Aorta (tissue), 5 donors: ENCODE data around the gene MARCHF6. TPM values are rescaled to one million over a fixed set of nuclear protein-coding genes. Genes with fewer than 3 reads are reported as not detected.
"Not testable (repeated sequence)": the region's sequence is repeated elsewhere in the genome, so short reads cannot be mapped to it uniquely, and the experiment has no call there.

ENCODE experiments used
- ATAC-seq: fragments of 200-7000 bp; cut with Tn5 transposase; one replicate; pipeline ENCODE4 v1.9.1; 2022; ENCODE audit warnings: moderate library complexity; ENCODE audit not compliant: low FRiP score
- DNase-seq, 2 donors: peaks; one replicate each; pipeline ENCODE4 v3.0.0-alpha.2; 2020
- H3K27ac ChIP-seq, 2 donors: one replicate each; pipeline ENCODE4 v1.5.1; 2013; ENCODE audit warnings: low read length in 2 of 2, mild to moderate bottlenecking in 2 of 2, moderate library complexity in 2 of 2, control low read depth in 1 of 2, inconsistent platforms in 1 of 2, low read depth in 1 of 2
- H3K27me3 ChIP-seq, 2 donors: one replicate each; pipeline ENCODE4 v1.6.1; 2013; ENCODE audit warnings: control low read depth in 1 of 2, low read length in 1 of 2, mild to moderate bottlenecking in 1 of 2, moderate library complexity in 1 of 2; ENCODE audit not compliant: insufficient read depth in 2 of 2, control insufficient read depth in 1 of 2
- H3K36me3 ChIP-seq, 2 donors: one replicate each; pipeline ENCODE4 v1.6.1; 2013; ENCODE audit warnings: control low read depth in 1 of 2, low read length in 1 of 2, mild to moderate bottlenecking in 1 of 2; ENCODE audit not compliant: insufficient read depth in 2 of 2, control insufficient read depth in 1 of 2
- H3K4me1 ChIP-seq, 2 donors: one replicate each; pipeline ENCODE4 v1.6.1; 2013; ENCODE audit warnings: low read length in 2 of 2, control low read depth in 1 of 2, mild to moderate bottlenecking in 1 of 2, moderate library complexity in 1 of 2; ENCODE audit not compliant: insufficient read depth in 2 of 2, control insufficient read depth in 1 of 2
- H3K4me3 ChIP-seq, 2 donors: one replicate each; pipeline ENCODE4 v1.5.1; 2013; ENCODE audit warnings: low read length in 2 of 2, control low read depth in 1 of 2, mild to moderate bottlenecking in 1 of 2
- H3K9me3 ChIP-seq: one replicate; pipeline ENCODE4 v1.6.1; 2013; ENCODE audit warnings: mild to moderate bottlenecking, low read length; ENCODE audit not compliant: control insufficient read depth
- WGBS, 2 donors: extraction: QIAGEN DNeasy Blood & Tissue Kit; methylation state at CpG; one replicate each; pipeline ENCODE4 v1.1.7; 2013; 5-methylcytosine and 5-hydroxymethylcytosine counted together
- intact Hi-C, 2 donors: fragments of 100-400 bp; cut with DNase I; formaldehyde crosslinking; loops; one replicate each; pipeline versions ENCODE4 v1.14.2 to v1.15.0; 2022
- polyA plus RNA-seq, 2 donors: library from polyadenylated mRNA; stranded (reverse); fragments of 200-250 nt; gene quantifications; one replicate each; pipeline ENCODE4 v1.2.3, GENCODE V29; 2013
- total RNA-seq, 2 donors: library from RNA; stranded (reverse); fragmentation: NEBNext Ultra II Directional; extraction: Animal tissue kit (Norgen Biotek cat#: 25700); gene quantifications; one replicate each; pipeline ENCODE4 v1.2.1, GENCODE V29; 2021
- donor health status: healthy with polysubstance abuse.
- donor health status: Bipolar disorder and iron deficiency.
- donor health status: DM: no; HTN: no; CAD: no.
- donor health status: DM: no; HTN: no; CAD: no.
- donor health status: DM: yes; HTN: yes; CAD: no.

MARCHF6 gene
- total and polyA plus RNA-seq, 4 donors, result 27.7 to 153 (median 111) TPM

GRCh38 chr5:10370931-10371330 is 17.4 kb downstream of the MARCHF6 start:
- H3K27me3 ChIP-seq, result no peaks in the 10 kb centered on the region
- H3K4me1 ChIP-seq, result peaks cover 10 to 16% of the 10 kb centered on the region in 2 donors
- 88 to 92% methylated on average over 2 of the region's 2 CpGs for WGBS, 2 donors
- H3K4me3 ChIP-seq, result no peak overlapping the region
- DNase-seq (no peak), ATAC-seq (no peak)
- intact Hi-C loops, result no loop called here
- no peak overlapping the region for H3K27ac ChIP-seq
- no peaks in the 10 kb centered on the region for H3K36me3 ChIP-seq
- H3K9me3 ChIP-seq, result no peaks in the 10 kb centered on the region

- H3K36me3 ChIP-seq, H3K27ac ChIP-seq, H3K27me3 ChIP-seq, DNase-seq, H3K9me3 ChIP-seq, H3K4me3 ChIP-seq, ATAC-seq, intact Hi-C loops: not testable (repeated sequence)
- H3K4me1 ChIP-seq, result peaks cover 9 to 16% of the 10 kb centered on the region in 2 donors
- WGBS, 2 donors, result 58 to 61% methylated on average over 2 of the region's 2 CpGs
Measured at GRCh38 chr5:10371369-10371768, 17.9 kb downstream of the MARCHF6 start.

- DNase-seq, result no peak
- intact Hi-C loops, result no loop called here
- peaks cover 9 to 11% of the 10 kb centered on the region in 2 donors for H3K4me1 ChIP-seq
- ATAC-seq, result no peak
- WGBS, 2 donors, result 92 to 95% methylated on average over 8 of the region's 8 CpGs
- H3K4me3 ChIP-seq, result no peak overlapping the region
- no peaks in the 10 kb centered on the region for H3K27me3 ChIP-seq
- H3K27ac ChIP-seq, result peak overlapping the region in 1 of 2 donors; percentile 45
- no peaks in the 10 kb centered on the region for H3K9me3 ChIP-seq
- H3K36me3 ChIP-seq, result no peaks in the 10 kb centered on the region
Measured at GRCh38 chr5:10372726-10373709, 19.5 kb downstream of the MARCHF6 start.

- DNase-seq (no peak), ATAC-seq (no peak)
- H3K9me3 ChIP-seq, result no peaks in the 10 kb centered on the region
- WGBS, 2 donors, result 16 to 22% methylated on average over 11 of the region's 11 CpGs
- H3K36me3 ChIP-seq, result no peaks in the 10 kb centered on the region
- H3K27ac ChIP-seq, result no peak overlapping the region
- intact Hi-C loops, result no loop called here
- H3K27me3 ChIP-seq, result no peaks in the 10 kb centered on the region
- peaks cover 4 to 11% of the 10 kb centered on the region in 2 donors for H3K4me1 ChIP-seq
- no peak overlapping the region for H3K4me3 ChIP-seq
Measured at GRCh38 chr5:10374046-10375022, 20.8 kb downstream of the MARCHF6 start.

- H3K27ac ChIP-seq, result not testable (repeated sequence)
- H3K4me1 ChIP-seq, result peaks cover 4 to 11% of the 10 kb centered on the region in 2 donors
- WGBS, 2 donors, result 97 to 98% methylated on average over 13 to 29 of the region's 29 CpGs
Measured at GRCh38 chr5:10375146-10375545, 21.7 kb downstream of the MARCHF6 start.

GRCh38 chr5:10376544-10376943 is 23.0 kb downstream of the MARCHF6 start:
- H3K9me3 ChIP-seq, result no peaks in the 10 kb centered on the region
- H3K36me3 ChIP-seq, result no peaks in the 10 kb centered on the region
- no peak overlapping the region for H3K27ac ChIP-seq
- DNase-seq (no peak), ATAC-seq (no peak)
- H3K27me3 ChIP-seq, result no peaks in the 10 kb centered on the region
- 84 to 85% methylated on average over 11 of the region's 11 CpGs for WGBS, 2 donors
- H3K4me1 ChIP-seq, result peaks cover 1 to 6% of the 10 kb centered on the region in 2 donors
- intact Hi-C loops, result no loop called here
- no peak overlapping the region for H3K4me3 ChIP-seq

More at GRCh38 chr5:10375146-10375545, 21.7 kb downstream of the MARCHF6 start:
- H3K4me3 ChIP-seq, DNase-seq, intact Hi-C loops, H3K27me3 ChIP-seq, ATAC-seq, H3K36me3 ChIP-seq, H3K9me3 ChIP-seq: not testable (repeated sequence)

GRCh38 chr5:10377081-10377480 is 23.6 kb downstream of the MARCHF6 start:
- ATAC-seq, result peak; percentile 15
- no peak overlapping the region for H3K27ac ChIP-seq
- H3K27me3 ChIP-seq, result no peaks in the 10 kb centered on the region
- peaks cover 1 to 6% of the 10 kb centered on the region in 2 donors for H3K4me1 ChIP-seq
- H3K9me3 ChIP-seq, result no peaks in the 10 kb centered on the region
- no peaks in the 10 kb centered on the region for H3K36me3 ChIP-seq
- intact Hi-C loops, result no loop called here
- WGBS, 2 donors, result 78 to 79% methylated on average over 5 of the region's 5 CpGs
- no peak for DNase-seq
- H3K4me3 ChIP-seq, result no peak overlapping the region

- Histone ChIP-seq H3K36me3 (no peaks in the 10 kb centered on the region), H3K27ac (no peak overlapping the region), H3K4me1 (peaks cover 0 to 1% of the 10 kb centered on the region in 2 donors), H3K27me3 (no peaks in the 10 kb centered on the region), H3K9me3 (no peaks in the 10 kb centered on the region), H3K4me3 (no peak overlapping the region)
- ATAC-seq (no peak), DNase-seq (no peak)
- intact Hi-C loops, result no loop called here
- WGBS, 2 donors, result 95% methylated on average over 4 of the region's 4 CpGs
Measured at GRCh38 chr5:10381803-10382202, 28.3 kb downstream of the MARCHF6 start.
